Measurements from ENCODE around the gene GBX1.

The GBX1 gene

DNA sequence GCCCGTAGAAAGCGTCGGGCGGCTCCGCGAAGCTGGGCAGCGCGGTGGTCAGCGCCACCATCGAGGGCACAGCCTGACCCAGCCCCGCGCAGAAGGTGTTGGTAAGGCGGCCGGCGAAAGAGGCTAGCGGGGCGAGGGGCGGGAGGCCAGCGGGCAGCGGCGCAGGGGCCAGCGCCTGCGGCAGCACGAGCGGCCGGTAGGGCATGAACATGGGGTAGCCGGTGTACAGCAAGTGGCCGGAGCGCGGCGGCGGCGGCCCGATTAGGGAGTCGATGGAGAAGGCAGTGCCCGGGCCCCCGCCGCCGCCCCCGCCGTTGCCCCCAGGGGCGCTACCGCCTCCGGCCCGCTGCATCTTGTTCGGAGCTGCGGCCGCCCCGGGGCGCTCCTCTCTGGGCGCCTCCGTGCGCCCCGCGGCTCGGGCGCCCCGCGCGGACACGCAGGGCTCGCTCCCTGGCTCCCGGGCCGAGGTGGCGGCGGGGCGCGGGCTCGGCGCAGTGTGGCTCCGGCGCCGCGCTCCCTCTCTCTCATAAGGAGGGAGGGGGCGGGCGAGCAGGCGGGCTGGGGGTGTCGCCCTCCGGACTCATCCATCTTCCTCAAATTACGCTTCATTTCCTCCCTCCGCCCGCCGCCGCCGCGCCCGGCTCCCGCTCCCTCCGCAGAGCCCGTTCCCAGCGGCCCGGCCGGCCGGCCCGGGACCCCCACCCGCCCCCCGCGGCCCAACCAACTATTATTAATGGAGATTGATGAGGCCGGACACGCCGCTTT is at the start of gene GBX1:
GBX1 (minus strand) TSS at position 498 of the 765 bp plus-strand sequence; CDS start at position 352, 146 bp downstream.
- no peak for DNase-seq (ENCODE audit: low read depth)

DNA sequence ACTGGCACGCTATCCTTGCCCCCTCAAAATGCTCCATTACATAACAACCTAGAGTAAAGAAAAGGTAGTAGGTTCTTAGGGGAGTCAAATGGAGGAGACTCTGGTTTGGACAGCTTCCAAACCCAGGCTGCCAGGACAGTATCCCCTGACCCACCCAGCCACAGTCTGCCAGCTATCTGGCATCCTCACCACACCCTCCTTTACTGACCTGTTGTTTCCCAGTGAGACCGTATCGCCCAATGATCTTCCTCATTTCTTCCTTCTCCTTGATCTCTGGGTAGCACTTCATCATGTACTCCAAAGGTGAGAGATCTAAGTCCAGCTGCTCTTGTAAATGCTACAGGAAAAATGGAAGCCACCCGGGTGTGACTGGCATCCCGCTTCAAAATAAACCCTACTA is 47.9 kb upstream of the GBX1 start:
- no peak for DNase-seq (ENCODE audit: low read depth)

DNA sequence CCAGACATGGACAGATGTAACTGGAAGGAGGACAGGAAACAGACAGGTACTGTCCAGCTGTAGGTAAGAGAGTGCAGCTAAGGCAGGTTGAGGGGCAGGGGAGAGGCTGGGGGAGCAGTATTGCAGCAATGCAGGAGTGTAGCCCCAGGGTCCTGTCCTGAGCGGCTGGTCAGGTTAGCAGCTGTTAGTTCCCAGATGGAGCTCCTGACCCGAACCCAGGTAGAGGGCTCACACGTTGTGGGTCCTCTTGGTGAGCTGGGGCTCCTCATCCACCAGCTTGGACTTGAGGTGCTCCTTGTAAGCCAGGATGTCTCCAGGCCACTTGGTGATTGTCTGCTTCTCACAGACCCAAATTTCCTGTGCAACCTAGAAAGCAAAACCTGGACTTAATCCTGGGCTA is 46.3 kb upstream of the GBX1 start:
- DNase-seq (ENCODE audit: low read depth): no peak

DNA sequence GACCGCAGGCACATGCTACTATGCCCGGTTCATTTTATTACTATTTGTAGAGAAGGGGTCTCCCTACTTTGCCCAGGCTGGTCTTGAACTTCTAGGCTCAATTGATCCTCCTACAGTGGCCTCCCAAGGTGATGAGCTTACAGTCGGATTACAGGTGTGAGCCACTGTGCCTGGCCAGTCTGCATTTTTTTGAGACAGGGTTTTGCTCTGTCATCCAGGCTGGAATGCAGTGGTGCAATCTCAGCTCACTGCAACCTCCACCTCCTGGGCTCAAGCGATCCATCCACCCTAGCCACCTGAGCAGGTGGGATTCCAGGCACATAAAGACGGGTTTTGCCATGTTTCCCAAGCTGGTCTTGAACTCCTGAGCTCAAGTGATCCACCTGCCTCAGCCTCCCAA is 45.1 kb upstream of the GBX1 start:
- DNase-seq (ENCODE audit: low read depth): no peak

DNA sequence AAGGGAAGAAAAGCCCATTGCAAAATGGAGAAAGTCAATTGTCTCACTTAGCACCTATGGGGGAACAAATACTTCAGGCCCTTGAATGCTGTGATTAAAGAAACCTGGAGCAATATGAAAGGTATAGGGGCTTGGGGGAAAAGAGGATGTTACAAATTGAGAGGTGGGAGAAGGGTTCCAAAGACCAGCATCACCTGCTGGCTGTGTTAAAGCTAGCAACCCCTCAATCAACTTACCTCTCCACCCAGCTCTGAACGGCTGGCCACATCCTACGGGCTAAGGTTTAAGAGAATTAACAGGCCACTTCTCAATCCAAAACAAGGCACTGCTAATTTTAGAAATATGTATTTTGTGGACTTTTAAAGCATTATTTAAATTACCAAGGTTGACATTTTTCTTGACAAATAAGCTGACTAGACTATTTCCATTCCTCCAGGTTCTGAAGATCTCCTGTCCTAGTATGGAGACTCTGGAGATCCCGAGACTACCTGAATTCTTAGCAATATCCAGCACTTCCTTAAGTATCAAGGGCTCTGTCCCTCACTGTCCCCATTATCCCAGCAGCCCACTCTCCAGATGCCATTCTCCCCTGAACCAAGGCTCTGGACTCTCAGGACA is 43.8 kb upstream of the GBX1 start:
- DNase-seq (ENCODE audit: low read depth): no peak

DNA sequence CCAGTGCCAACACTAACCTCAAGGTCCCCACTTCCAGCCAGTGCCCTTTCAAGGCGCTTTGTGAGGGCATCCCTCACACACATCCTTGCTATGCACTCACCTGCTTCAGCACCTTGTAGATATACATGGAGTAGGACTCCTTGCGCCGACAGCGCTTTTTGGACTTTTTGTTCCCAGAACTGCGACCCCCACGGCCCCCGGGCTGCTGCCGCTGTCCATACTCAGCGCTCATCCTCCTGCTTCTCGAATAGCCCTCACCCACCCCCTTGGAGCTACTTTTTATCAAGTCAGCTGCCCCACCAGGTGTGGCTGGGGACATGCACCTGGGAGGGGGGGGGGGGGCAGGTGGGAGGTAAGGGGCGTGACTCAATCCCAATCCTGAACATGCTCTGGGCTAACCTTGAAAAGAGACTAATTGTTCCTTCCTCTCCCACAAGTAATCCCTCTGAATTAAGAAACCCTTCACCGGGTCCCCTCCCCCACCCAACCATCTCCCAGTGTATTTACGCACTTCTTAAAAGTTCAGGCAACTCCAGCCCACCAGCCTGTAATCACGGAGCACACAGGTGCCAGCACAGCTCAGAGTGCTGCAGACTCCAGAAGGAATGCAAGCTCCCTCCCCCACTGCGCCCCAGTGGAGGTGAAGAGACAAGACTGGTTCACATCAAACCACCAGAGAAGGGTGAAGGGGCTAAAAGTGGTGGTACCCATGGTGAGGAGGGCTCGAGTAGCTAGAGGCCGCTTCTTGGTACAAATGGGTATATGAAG is 42.8 kb upstream of the GBX1 start, which contains the start of gene H2BK1:
H2BK1 (minus strand) TSS at position 402 of the 768 bp plus-strand sequence; CDS start at position 232, 170 bp downstream.
- no peak for DNase-seq (ENCODE audit: low read depth)

DNA sequence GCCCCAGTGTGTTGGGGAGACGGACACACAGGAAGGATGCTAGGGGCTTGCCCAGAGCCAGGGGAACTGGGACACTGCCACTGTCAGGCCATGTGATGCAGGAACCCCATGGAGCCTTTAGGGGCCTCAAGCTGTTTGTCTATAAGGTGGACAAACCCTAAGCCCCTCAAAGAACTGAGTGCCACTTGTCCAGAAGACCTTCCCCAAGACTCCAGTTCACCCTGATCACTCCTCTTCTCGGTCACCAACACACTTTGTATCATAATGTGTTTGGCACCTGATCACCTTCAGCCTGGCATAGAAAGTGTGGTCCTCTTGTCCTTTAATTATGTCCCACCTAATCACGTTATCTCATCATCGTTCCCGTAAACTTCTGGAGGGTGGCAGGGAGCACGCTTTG is 42.1 kb upstream of the GBX1 start:
- DNase-seq (ENCODE audit: low read depth): no peak

DNA sequence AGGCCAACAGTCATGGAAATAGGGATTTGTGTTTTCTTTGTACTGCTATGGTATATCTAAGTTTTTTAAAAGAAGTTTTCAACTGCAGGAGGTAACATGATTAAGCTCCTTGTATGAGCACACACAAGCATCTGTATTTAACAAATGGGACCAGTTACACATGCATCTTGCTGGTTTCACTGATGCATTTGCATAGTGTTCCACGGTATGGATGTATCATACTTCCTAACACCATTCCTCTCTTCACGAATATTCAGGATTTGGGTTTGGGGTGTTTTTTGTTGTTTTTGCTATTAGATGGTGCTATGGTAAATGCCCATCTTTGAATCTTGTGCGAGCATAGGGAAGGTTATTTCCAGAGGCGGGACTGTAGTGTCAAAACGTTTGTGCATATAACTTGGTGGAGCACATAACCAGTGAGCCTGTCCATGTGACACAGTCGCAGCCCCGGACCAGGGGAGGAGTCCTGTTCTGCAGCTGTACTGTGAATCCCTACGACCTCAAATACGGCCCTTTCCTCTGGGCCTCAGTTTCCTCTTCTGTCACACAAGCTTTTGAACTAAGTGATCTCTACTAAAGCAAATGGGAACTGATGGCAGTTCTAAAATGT is 40.9 kb upstream of the GBX1 start:
- DNase-seq (ENCODE audit: low read depth): no peak

DNA sequence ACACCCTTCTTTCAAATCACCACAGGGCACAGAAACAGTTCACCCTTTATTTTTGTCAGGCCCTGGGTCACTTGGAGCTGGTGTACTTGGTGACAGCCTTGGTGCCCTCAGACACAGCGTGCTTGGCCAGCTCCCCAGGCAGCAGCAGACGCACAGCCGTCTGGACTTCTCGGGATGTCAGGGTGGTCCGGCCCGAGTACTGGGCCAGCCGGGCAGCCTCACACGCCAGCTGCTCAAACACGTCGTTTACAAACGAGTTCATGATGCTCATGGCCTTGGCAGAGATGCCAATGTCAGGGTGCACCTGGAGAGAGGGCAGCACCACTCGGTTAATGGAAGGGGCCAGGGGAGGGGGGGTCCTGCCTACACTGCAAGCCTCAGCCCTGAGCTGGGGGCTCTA is 40.3 kb upstream of the GBX1 start:
- no peak for DNase-seq (ENCODE audit: low read depth)

DNA sequence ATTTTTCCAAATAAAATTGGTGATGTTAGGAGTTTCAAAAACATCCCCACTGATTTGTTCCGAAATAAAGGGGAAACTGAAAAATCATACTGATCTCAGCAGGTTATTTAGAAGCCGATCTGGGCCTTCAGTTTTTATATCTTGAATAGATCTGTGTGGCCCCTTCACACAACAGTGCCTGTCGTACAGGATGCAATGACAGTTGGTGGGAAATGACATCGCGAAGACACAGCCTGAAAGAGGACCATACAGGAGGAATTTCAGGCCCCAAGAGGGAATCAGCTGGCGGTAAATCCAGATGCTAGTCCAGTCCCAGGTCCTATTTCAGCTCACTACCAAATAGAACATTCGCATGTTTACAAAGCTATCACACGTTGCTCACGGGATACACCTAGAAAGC is 39.8 kb upstream of the GBX1 start:
- DNase-seq (ENCODE audit: low read depth): no peak

DNA sequence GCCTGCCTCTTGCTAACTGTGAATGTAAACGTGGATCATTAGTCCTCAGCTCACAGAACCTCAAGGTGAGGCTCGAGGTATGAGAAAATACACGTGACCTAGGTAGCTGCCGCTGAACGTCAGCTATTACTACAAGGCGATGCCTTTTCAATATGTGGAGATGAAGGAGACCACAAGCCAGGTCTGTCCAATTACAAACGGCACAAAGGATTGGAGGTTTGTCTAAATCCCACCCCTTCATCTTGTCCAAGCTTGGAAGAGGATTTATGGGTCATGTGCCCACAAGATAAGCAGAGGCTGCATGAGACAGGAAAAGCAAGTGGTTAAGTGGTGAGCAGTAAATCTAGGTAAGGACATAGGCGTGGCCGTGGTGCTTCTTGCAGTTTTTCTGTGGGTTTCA is 39.4 kb upstream of the GBX1 start:
- DNase-seq (ENCODE audit: low read depth): no peak

DNA sequence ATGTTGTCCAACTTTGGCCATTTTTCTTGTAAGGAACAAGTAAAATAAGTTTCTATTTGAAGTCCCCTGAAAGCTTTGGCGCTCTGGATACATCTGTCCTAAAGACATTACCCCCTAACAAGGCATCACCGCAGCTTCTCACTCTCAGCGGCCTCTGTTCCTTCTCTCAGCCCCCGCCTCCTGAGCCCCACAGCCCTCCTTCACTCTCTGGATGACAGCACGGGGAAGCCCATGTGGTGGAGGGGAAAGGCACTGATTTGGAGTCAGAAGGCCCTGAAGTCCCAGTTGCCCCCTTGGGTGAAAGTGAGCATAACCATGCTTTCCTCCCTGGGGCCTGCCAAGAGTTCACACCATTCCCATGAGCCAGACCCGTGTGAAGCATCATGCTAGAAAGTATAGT is 38.2 kb upstream of the GBX1 start:
- no peak for DNase-seq (ENCODE audit: low read depth)

DNA sequence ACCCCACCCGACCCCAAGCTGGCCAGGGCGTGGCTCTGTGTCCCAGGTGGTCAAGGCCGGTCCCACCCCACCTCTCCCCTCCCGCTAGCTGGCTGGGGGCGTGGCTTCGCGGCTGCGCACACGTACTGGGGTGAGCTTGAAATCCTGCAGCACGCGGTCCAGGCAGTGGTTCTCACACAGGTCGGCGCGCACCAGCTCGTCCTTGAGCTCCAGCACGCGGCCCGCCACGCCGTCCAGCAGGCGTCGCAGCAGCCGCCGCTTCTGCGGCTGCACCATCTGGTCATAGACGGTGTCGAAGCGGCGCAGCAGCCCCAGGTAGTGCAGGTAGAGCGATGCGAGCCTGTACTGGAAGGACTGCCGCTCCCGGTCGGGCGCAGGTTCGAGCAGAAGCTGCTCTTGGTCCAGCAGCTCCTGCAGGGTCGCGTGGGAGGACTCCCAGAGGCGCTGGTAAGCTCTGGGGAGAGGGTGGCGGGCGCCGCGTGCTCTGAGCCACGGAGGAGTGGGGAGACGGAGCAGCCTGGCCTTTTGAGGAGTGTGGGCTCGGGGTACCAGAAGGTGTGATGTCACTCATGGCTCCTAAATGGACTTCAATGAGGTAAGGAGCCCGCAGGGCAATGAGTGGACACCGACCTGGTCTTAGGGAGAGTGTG is 37.0 kb upstream of the GBX1 start:
- no peak for DNase-seq (ENCODE audit: low read depth)

DNA sequence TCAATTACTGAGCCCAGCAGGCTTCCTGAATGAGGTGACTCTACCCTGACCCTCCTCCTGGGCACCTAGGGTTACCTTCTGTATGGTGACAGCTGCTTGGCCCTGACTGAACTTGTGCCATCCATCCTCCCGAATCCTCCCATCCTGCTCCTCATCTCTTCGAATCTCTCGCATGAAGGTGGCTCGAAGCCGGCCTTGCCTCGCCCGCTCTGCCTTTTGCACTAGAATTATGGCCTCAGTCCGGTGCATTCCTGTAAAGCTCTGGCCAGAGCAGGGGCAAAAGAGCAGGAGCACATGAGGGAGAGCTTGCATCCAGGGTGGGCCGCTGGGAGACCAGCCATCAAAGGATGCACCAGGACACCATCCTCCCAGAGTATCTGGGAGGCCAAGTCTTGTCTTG is 35.3 kb upstream of the GBX1 start:
- no peak for DNase-seq (ENCODE audit: low read depth)

DNA sequence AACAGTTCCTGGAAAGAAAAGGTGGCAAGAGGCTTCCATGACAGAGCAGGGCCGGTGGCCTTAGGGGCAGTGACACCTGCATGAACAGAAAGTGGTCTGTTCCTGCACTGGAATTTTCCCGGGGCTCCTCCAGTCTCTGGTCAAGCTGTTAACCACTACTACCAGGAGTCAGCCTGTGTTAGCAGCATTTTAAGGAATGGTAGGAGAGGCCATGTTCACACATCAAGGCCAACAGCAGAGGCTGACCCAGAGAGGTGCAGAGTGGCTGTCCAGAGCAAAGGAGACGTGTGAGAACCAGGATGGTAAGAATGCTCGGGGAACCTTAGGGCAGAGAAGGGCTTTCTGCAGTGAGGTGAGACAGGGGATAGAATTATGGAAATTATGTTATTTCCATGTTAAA is 34.3 kb upstream of the GBX1 start:
- DNase-seq (ENCODE audit: low read depth): no peak

DNA sequence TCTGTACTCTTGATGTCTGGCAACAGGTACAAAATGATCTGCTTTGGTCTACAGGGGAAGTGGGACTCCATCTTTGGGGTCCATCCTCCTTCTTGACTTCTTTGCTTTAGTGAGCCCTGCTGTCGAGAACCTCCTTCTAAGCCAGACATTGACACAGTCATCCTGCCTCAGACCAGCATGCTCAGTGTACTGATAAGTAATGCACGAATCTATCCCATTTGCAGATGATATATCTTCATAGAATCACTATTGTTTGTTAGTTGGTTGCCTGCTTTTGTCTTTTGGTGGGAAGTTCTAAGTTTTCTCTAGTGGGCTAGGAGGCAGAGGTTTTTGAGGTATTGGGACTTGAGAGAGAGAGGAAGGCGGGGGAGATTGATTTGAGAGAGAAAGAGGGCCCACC is 33.9 kb upstream of the GBX1 start:
- no peak for DNase-seq (ENCODE audit: low read depth)

DNA sequence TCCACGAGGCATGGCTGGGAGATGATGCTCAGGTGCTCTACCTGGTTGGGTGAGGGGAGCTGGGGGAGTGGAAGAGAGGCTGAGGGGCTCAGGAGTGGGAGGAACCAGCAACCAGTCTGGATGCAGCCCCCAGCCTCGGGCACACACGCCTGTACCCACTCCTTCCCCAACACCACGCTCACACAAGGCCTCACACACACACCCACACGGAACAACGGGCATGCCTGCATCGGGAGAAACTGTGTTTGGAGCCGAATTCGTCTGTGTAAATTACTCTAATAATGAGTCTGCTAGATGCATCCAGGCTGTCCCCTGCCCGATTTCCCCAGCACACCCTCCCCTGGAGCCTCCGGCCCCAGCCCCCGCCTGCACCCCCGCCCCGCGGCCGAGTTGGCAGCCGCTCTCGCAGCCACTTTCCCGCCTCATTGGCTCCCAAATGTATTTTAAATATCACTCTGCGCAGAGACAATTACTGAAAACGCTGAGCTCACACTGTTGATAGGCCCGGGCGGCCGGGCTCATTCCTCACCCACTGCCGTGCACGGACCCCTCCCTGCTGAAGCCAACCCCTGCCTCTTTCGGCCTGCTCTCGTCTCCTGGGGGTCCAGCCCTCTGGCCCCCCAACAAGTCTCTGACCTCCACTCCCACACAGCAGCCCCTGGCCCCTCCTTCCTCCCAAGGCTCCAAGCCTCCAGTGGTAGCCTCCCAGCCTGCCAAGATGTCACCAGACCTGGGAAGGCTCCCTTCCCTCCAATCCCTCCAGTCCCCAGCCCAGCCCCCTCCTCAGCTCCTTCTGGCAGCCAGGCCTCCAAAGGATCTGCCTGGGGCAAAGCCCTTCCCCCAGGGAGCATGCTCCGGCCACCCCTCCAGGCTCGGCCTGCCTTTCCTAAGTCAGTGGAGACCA is 31.7 kb upstream of the GBX1 start:
- DNase-seq (ENCODE audit: low read depth): no peak

DNA sequence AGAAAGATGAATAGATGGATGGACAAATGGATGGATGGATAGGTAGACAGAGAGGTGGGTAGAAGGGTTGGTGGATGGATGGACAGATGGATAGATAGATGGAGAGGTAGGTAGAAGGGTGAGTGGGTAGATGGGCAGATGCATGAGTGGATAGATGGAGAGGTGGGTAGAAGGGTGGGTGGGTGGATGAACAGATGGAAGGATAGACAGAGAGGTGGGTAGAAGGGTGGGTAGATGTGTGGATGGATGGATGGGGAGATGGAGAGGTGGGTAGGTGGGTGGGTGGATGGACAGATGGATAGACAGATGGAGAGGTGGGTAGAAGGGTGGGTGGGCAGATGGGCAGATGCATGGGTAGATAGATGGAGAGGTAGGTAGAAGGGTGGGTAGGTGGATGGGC is 30.4 kb upstream of the GBX1 start:
- DNase-seq (ENCODE audit: low read depth): no peak

DNA sequence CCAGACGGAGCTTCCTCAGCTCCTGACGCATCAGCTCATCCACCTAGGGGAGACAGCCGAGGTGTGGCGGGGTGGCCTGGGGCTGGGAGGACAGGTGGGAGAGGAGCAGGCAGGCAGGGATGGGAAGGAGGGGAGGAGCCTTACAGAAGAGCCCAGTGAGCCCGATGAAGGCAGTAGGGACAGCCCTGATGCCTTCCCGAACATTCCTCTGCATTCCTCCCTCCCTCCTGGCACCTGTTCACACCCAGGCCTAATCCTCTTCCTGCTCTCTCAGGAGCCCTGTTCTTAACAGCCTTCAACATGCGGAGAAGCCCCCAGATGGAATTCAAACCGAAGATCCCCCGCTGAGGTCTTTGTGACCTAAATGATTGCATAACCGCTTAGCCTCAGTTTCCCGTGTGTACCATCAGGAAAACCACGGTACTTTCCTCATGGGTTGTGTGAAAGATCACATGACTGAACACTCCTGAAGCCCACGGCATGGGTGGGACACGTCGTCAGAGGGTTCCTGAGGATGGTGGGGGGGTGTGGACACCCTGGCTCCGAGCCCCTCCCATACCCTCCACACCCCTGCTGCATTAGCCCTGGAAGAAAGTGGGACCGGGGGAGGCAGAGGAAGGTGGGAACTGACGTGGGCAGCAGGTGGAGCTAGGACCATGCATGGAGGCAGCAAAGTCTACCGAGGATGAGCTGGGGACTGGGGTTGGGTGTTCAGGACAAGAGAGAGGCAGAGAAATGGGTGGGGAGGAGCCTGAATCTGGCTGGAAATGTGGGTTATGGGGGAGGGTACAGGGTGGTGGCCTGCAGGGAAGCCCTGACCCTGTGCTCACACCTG is 28.3 kb upstream of the GBX1 start:
- DNase-seq (ENCODE audit: low read depth): no peak

DNA sequence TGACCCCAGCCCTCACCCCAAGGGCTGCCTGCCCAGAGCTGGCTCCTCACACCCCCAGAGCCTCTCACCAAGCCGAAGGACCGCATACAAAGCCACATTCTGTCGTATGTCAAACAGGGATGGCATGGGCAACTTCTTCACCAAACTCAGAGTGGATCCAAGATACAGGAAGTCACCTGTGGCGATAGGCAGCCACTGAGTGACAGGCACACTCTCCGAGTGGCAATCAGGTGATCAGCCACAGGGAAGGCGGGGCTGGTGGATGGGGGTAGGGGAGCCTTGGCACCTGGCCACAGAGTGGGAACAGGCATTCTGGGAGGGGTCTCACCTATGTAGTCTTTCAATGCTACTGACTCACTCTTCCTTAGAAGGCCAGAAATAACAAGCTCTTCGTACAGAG is 26.7 kb upstream of the GBX1 start:
- no peak for DNase-seq (ENCODE audit: low read depth)
